ENCODE measurements around the gene LYVE1.
"Not testable (repeated sequence)": the region's sequence is repeated elsewhere in the genome, so short reads cannot be mapped to it uniquely, and the experiment has no call there.

The LYVE1 gene

GRCh38 chr11:10568486-10568941 is at the start of gene LYVE1:
LYVE1 (minus strand) TSS chr11:10568665; CDS start chr11:10568532, 133 bp downstream.
- DNase-seq, result no peak

GRCh38 chr11:10617551-10617950 is 49.1 kb upstream of the LYVE1 start:
- DNase-seq, result peak; percentile 28

GRCh38 chr11:10611979-10612862 is 43.8 kb upstream of the LYVE1 start:
- no peak for DNase-seq

GRCh38 chr11:10609636-10610035 is 41.2 kb upstream of the LYVE1 start:
- peak; percentile 12 for DNase-seq

- DNase-seq, result no peak
These were observed 40.1 kb upstream of the LYVE1 start for GRCh38 chr11:10608584-10608983.

- DNase-seq, result peak; percentile 41
These were observed 39.1 kb upstream of the LYVE1 start for GRCh38 chr11:10607462-10608132.

- DNase-seq, result peak; percentile 10
These were observed 38.2 kb upstream of the LYVE1 start for GRCh38 chr11:10606536-10607208.

GRCh38 chr11:10605941-10606381 is 37.5 kb upstream of the LYVE1 start:
- peak; percentile 82 for DNase-seq

GRCh38 chr11:10604798-10605197 is 36.3 kb upstream of the LYVE1 start:
- DNase-seq, result no peak

- DNase-seq, result peak; percentile 57
These were observed 35.9 kb upstream of the LYVE1 start for GRCh38 chr11:10604340-10604748.

- DNase-seq, result peak; percentile 26
These were observed 35.3 kb upstream of the LYVE1 start for GRCh38 chr11:10603721-10604297.

GRCh38 chr11:10602945-10603344 is 34.5 kb upstream of the LYVE1 start:
- DNase-seq, result peak; percentile 42

GRCh38 chr11:10602366-10602765 is 33.9 kb upstream of the LYVE1 start:
- DNase-seq, result peak; percentile 15

- DNase-seq, result peak; percentile 47
These were observed 33.4 kb upstream of the LYVE1 start for GRCh38 chr11:10601837-10602236.

- DNase-seq, result peak; percentile 63
These were observed 32.2 kb upstream of the LYVE1 start for GRCh38 chr11:10600570-10601248.

GRCh38 chr11:10599388-10600175 is 31.1 kb upstream of the LYVE1 start:
- peak; percentile 14 for DNase-seq

GRCh38 chr11:10598816-10599215 is 30.4 kb upstream of the LYVE1 start:
- peak; percentile 8 for DNase-seq

- peak; percentile 10 for DNase-seq
These were observed 29.4 kb upstream of the LYVE1 start for GRCh38 chr11:10597877-10598351.

- DNase-seq, result not testable (repeated sequence)
These were observed 27.4 kb upstream of the LYVE1 start for GRCh38 chr11:10595840-10596239.

- no peak for DNase-seq
These were observed 25.9 kb upstream of the LYVE1 start for GRCh38 chr11:10594407-10594806.

GRCh38 chr11:10592331-10592730 is 23.9 kb upstream of the LYVE1 start:
- no peak for DNase-seq

Measured in islet precursor cell (in vitro differentiated cells).